IMR-90 (cell line): ENCODE data around the gene THBS4. TPM values are rescaled to one million over a fixed set of nuclear protein-coding genes. Genes with fewer than 3 reads are reported as not detected.

Experiments
- ATAC-seq: fragments of 200-7000 bp; cut with Tn5 transposase; 2 replicates; pipeline ENCODE4 v1.9.1; 2020; ENCODE audit warnings: low read depth, mild to moderate bottlenecking, moderate library complexity
- BruUV-seq: library from RNA; stranded (reverse); fragments of 400-500 nt; replicated peaks from 2 replicates; lab custom pipeline; 2021; lab: Mats Ljungman, UMichigan
- CTCF ChIA-PET: fragments of 300-600 bp; formaldehyde crosslinking; extraction: SDS; loops from one replicate; lab custom pipeline; 2021; ENCODE audit warnings: antibody characterized with exemption; lab: Yijun Ruan, JAX
- POLR2A ChIA-PET: fragments of 300-600 bp; sonication (Branson Sonifier 250); formaldehyde crosslinking; loops from one replicate; lab custom pipeline; 2022; ENCODE audit warnings: antibody characterized with exemption; ENCODE audit not compliant: unreplicated experiment; lab: Charles Lee
- DNase-seq: peaks from one replicate; pipeline ENCODE4 v3.0.0; 2013
- H2AFZ ChIP-seq: replicated peaks from 2 replicates; pipeline ENCODE3; 2013; ENCODE audit warnings: low read length, mild to moderate bottlenecking; ENCODE audit not compliant: poor library complexity
- H2AK5ac ChIP-seq: 2 replicates; pipeline ENCODE4 v1.6.1; 2013; ENCODE audit warnings: low read depth, low read length, inconsistent platforms
- H2AK9ac ChIP-seq: replicated peaks from 2 replicates; pipeline ENCODE3; 2013; ENCODE audit warnings: mild to moderate bottlenecking, low read depth, low read length, moderate library complexity; ENCODE audit not compliant: poor library complexity
- H2BK120ac ChIP-seq: 2 replicates; pipeline ENCODE4 v1.6.1; 2013; ENCODE audit warnings: low read depth, low read length, inconsistent platforms
- H2BK15ac ChIP-seq: 3 replicates; pipeline ENCODE4 v1.6.1; 2013; ENCODE audit warnings: low read depth, low read length, inconsistent platforms
- H2BK20ac ChIP-seq: 2 replicates; pipeline ENCODE4 v1.6.1; 2013; ENCODE audit warnings: low read depth, mild to moderate bottlenecking, inconsistent platforms, low read length, moderate library complexity
- H2BK5ac ChIP-seq: 2 replicates; pipeline ENCODE4 v1.6.1; 2013; ENCODE audit warnings: mild to moderate bottlenecking, low read depth, low read length, inconsistent platforms; ENCODE audit not compliant: poor library complexity, severe bottlenecking
- H3K14ac ChIP-seq: replicated peaks from 2 replicates; pipeline ENCODE4 v1.6.1; 2013; ENCODE audit warnings: low read depth, low read length, inconsistent platforms
- H3K18ac ChIP-seq: 2 replicates; pipeline ENCODE4 v1.6.1; 2013; ENCODE audit warnings: low read depth, low read length, control low read depth
- H3K23ac ChIP-seq: 2 replicates; pipeline ENCODE4 v1.6.1; 2013; ENCODE audit warnings: low read depth, low read length, inconsistent platforms
- H3K27ac ChIP-seq: 2 replicates; pipeline ENCODE4 v1.5.1; 2013; ENCODE audit warnings: mild to moderate bottlenecking, control low read depth, low read length; ENCODE audit not compliant: insufficient read depth
- H3K27me3 ChIP-seq: 2 replicates; pipeline ENCODE4 v1.6.1; 2013; ENCODE audit warnings: low read length; ENCODE audit not compliant: control insufficient read depth, insufficient read depth
- H3K36me3 ChIP-seq: 2 replicates; pipeline ENCODE4 v1.6.1; 2013; ENCODE audit warnings: low read length, mixed read lengths; ENCODE audit not compliant: control insufficient read depth, insufficient read depth
- H3K4ac ChIP-seq: 2 replicates; pipeline ENCODE4 v1.6.1; 2013; ENCODE audit warnings: low read depth, low read length, inconsistent platforms
- H3K4me1 ChIP-seq: 2 replicates; pipeline ENCODE4 v1.6.1; 2013; ENCODE audit warnings: low read length, mixed read lengths; ENCODE audit not compliant: control insufficient read depth, insufficient read depth
- H3K4me2 ChIP-seq: 2 replicates; pipeline ENCODE4 v1.6.1; 2013; ENCODE audit warnings: low read depth, mild to moderate bottlenecking, control low read depth, low read length, moderate library complexity
- H3K4me3 ChIP-seq: 2 replicates; pipeline ENCODE4 v1.5.1; 2013; ENCODE audit warnings: low read depth, mild to moderate bottlenecking, control low read depth, low read length, moderate library complexity; ENCODE audit not compliant: insufficient read depth
- H3K56ac ChIP-seq: 2 replicates; pipeline ENCODE4 v1.6.1; 2013; ENCODE audit warnings: low read length, inconsistent platforms; ENCODE audit not compliant: insufficient read depth; ENCODE audit errors: extremely low read depth
- H3K79me1 ChIP-seq, 2 experiments: 2 replicates each; pipeline ENCODE4 v1.6.1; 2013; ENCODE audit warnings: low read length in 2 of 2, inconsistent platforms in 1 of 2, low read depth in 1 of 2
- H3K9ac ChIP-seq: 2 replicates; pipeline ENCODE4 v1.6.1; 2013; ENCODE audit warnings: low read depth, low read length, control low read depth
- H3K9me1 ChIP-seq: 2 replicates; pipeline ENCODE4 v1.6.1; 2013; ENCODE audit warnings: low read length, inconsistent platforms; ENCODE audit not compliant: insufficient read depth
- H3K9me3 ChIP-seq: 2 replicates; pipeline ENCODE4 v1.6.1; 2013; ENCODE audit warnings: low read length; ENCODE audit not compliant: control insufficient read depth, insufficient read depth
- H4K20me1 ChIP-seq: 2 replicates; pipeline ENCODE4 v1.6.1; 2013; ENCODE audit warnings: low read length, inconsistent platforms; ENCODE audit not compliant: insufficient read depth
- H4K5ac ChIP-seq: 2 replicates; pipeline ENCODE4 v1.6.1; 2013; ENCODE audit warnings: mild to moderate bottlenecking, low read depth, low read length, control low read depth
- H4K8ac ChIP-seq, 2 experiments: 2 replicates each; pipeline ENCODE4 v1.6.1; 2013; ENCODE audit warnings: low read depth in 2 of 2, low read length in 2 of 2, control low read depth in 1 of 2, inconsistent platforms in 1 of 2
- H4K91ac ChIP-seq: 2 replicates; pipeline ENCODE4 v1.6.1; 2013; ENCODE audit warnings: low read depth, low read length, inconsistent platforms; ENCODE audit not compliant: insufficient read depth
- RFX5 ChIP-seq: IDR thresholded peaks from 2 replicates; pipeline ENCODE4 v1.8.0; 2012; ENCODE audit warnings: low read depth, mild to moderate bottlenecking, low read length, moderate library complexity
- whole genome bisulfite sequencing, 2 experiments: methylation state at CpG; one replicate each; pipeline versions ENCODE4 v1.1.5 to v1.1.7; 2013; ENCODE audit warnings: missing lambda C conversion rate in 2 of 2; ENCODE audit not compliant: insufficient read length in 1 of 2; ENCODE audit errors: extremely low coverage in 2 of 2; 5-methylcytosine and 5-hydroxymethylcytosine counted together
- dilution Hi-C: fragments of 300-500 bp; cut with HindIII; formaldehyde crosslinking; loops from one replicate; pipeline ENCODE4 v1.14.3; 2018; ENCODE audit warnings: low sequenced_read_pairs; ENCODE audit not compliant: unreplicated experiment
- in situ Hi-C: fragments of 300-500 bp; cut with MboI; formaldehyde crosslinking; loops from 3 replicates; pipeline ENCODE4 v1.14.3; 2019; ENCODE audit warnings: low sequenced_read_pairs, inconsistent platforms, mixed read lengths
- intact Hi-C: fragments of 100-400 bp; cut with micrococcal nuclease; formaldehyde crosslinking; loops from 2 replicates; pipeline ENCODE4 v1.10.0; 2022
- polyA plus RNA-seq, 3 experiments: library from polyadenylated mRNA; depleted of rRNA; stranded (reverse); fragments of >200 nt; gene quantifications; 2 replicates each; pipeline ENCODE4 v1.2.3, GENCODE V29; 2012; ENCODE audit warnings: low replicate concordance in 1 of 3
- total RNA-seq: library from RNA; depleted of rRNA; stranded (reverse); fragments of >200 nt; gene quantifications from 2 replicates; pipeline ENCODE4 v1.2.3, GENCODE V29; 2012
- TF ChIP-seq, protein P1 (sequence below): fragments of 150-350 bp; IDR thresholded peaks from 2 replicates; pipeline ENCODE4 v1.6.1; 2016; ENCODE audit warnings: low read depth, mild to moderate bottlenecking, low read length, moderate library complexity, borderline replicate concordance

The THBS4 gene
- total and polyA plus RNA-seq, 2 of the 4 experiments (the other 2 are of a cell fraction), result 0.90 to 0.92 TPM

- Histone ChIP-seq H2BK20ac (no peak overlapping the region), H3K4me1 (no peaks in the 10 kb centered on the region), H3K23ac (no peak overlapping the region), H2AK9ac (no peak overlapping the region), H3K9ac (no peak overlapping the region), H3K36me3 (no peaks in the 10 kb centered on the region), H3K79me1 (no peaks in the 10 kb centered on the region), H2BK120ac (no peak overlapping the region), H4K20me1 (no peaks in the 10 kb centered on the region), H3K14ac (no peak overlapping the region), H3K18ac (no peak overlapping the region), H4K91ac (no peak overlapping the region), H3K9me1 (peaks cover 3% of the 10 kb centered on the region; the same call in 1 of the 2 replicates), H3K4ac (no peak overlapping the region), H2BK15ac (no peak overlapping the region), H3K4me2 (no peak overlapping the region), H3K4me3 (no peak overlapping the region), H3K9me3 (no peaks in the 10 kb centered on the region), H4K5ac (no peak overlapping the region), H2BK5ac (no peak overlapping the region), H3K27me3 (peaks cover 2% of the 10 kb centered on the region), H3K56ac (no peak overlapping the region), H4K8ac (no peak overlapping the region), H3K27ac (no peak overlapping the region), H2AFZ (no peak overlapping the region), H2AK5ac (no peak overlapping the region)
- WGBS, 2 experiments, result no CpG with 5 or more reads among the region's 2 CpGs
- POLR2A ChIA-PET, result no interaction called here
- ATAC-seq, result no peak
- BruUV-seq, result no TSS peak
- dilution Hi-C loops, result no loop called here
- no peak for TF ChIP-seq RFX5
- TF ChIP-seq, protein P1, sequence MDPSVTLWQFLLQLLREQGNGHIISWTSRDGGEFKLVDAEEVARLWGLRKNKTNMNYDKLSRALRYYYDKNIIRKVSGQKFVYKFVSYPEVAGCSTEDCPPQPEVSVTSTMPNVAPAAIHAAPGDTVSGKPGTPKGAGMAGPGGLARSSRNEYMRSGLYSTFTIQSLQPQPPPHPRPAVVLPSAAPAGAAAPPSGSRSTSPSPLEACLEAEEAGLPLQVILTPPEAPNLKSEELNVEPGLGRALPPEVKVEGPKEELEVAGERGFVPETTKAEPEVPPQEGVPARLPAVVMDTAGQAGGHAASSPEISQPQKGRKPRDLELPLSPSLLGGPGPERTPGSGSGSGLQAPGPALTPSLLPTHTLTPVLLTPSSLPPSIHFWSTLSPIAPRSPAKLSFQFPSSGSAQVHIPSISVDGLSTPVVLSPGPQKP, result no peak
- CTCF ChIA-PET, result interaction anchor here (2.1 kb wide), 1 partner anchor 27 kb away, joined by 5 read pairs; no protein-coding TSS in a partner anchor
- DNase-seq, result no peak
- intact Hi-C loops, result no loop called here
- in situ Hi-C loops, result no loop called here
These were observed 22.0 kb downstream of the THBS4 start for GRCh38 chr5:80057099-80057498.
